IgD-negative memory B cell (primary cell): Measurements from ENCODE around the gene PRSS2. TPM values are rescaled to one million over a fixed set of nuclear protein-coding genes. Genes with fewer than 3 reads are reported as not detected.

Source experiments
- H3K27ac Mint-ChIP-seq, 3 donors: one replicate each; pipeline ENCODE4 v1.8.0; 2020 to 2022; ENCODE audit warnings: mild to moderate bottlenecking in 3 of 3, mixed read lengths in 3 of 3, moderate library complexity in 1 of 3
- H3K27me3 Mint-ChIP-seq: one replicate; pipeline ENCODE4 v1.8.0; 2021; ENCODE audit warnings: mixed read lengths
- H3K36me3 Mint-ChIP-seq: one replicate; pipeline ENCODE4 v1.8.0; 2020; ENCODE audit warnings: mild to moderate bottlenecking, mixed read lengths
- H3K4me1 Mint-ChIP-seq, 3 donors: one replicate each; pipeline ENCODE4 v1.8.0; 2020 to 2022; ENCODE audit warnings: mixed read lengths in 3 of 3, mild to moderate bottlenecking in 1 of 3
- H3K4me3 Mint-ChIP-seq, 4 donors: one replicate each; pipeline ENCODE4 v1.8.0; 2020 to 2022; ENCODE audit warnings: mild to moderate bottlenecking in 4 of 4, mixed read lengths in 4 of 4, moderate library complexity in 3 of 4
- H3K9me3 Mint-ChIP-seq, 3 donors: one replicate each; pipeline ENCODE4 v1.8.0; 2020 to 2021; ENCODE audit warnings: mixed read lengths in 3 of 3, mild to moderate bottlenecking in 1 of 3
- polyA plus RNA-seq: library from polyadenylated mRNA; unstranded; fragments of 300-500 nt; fragmentation: Illumina TruSeq; gene quantifications from one replicate; pipeline ENCODE4 v1.2.3, GENCODE V29; 2021

The PRSS2 gene
- polyA plus RNA-seq, 1 donor from 2014 or later: not detected

DNA sequence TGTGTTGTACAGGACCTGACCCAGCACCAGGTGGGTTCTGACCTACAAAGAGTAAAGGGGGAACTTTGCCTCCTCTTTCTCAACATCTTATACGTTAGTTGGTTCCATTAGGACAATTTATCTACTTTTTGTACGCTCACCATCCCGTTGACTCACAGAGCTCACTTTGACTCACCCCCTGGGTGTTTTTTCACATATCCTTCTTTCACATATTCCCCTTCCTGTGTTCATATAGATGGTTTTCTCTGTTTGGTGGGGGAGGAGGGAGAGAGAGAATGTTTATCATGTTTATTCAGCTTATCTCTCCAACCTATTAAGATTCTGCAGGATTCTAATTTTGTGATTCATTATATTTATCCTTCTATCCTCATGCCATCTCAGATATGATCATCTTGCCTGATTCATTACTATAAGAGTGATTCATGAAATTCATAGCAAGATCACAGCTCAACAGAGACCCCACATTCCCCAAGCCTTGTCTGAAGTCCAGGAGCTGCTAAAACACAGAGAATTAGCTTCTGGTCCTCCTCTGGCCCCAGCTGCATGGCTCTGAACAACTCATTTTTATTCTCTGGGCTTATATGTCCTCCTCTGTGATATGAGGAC lies 37.2 kb downstream of the PRSS2 start:
- Mint-ChIP-seq H3K4me1 (peaks cover 80 to 93% (median 92%) of the 10 kb centered on the region in 3 donors), H3K4me3 (peak overlapping the region in 3 of 4 donors; percentile 81 to 90 (median 81)), H3K27me3 (peaks cover 3% of the 10 kb centered on the region), H3K27ac (peak overlapping the region; percentile 97 to 100 (median 97)), H3K9me3 (peaks cover 0 to 2% (median 0%) of the 10 kb centered on the region in 3 donors), H3K36me3 (peaks cover 6% of the 10 kb centered on the region)

GRCh38 chr7:142808461-142808801 lies 37.7 kb downstream of the PRSS2 start:
- peaks cover 4% of the 10 kb centered on the region for H3K36me3 Mint-ChIP-seq
- H3K27me3 Mint-ChIP-seq: peaks cover 3% of the 10 kb centered on the region
- H3K9me3 Mint-ChIP-seq: peaks cover 0 to 2% (median 0%) of the 10 kb centered on the region in 3 donors
- H3K4me1 Mint-ChIP-seq: peaks cover 82 to 93% (median 90%) of the 10 kb centered on the region in 3 donors
- peak overlapping the region; percentile 97 to 100 (median 97) for H3K27ac Mint-ChIP-seq
- peak overlapping the region in 3 of 4 donors; percentile 81 to 90 (median 81) for H3K4me3 Mint-ChIP-seq

GRCh38 chr7:142808802-142809583 lies 38.2 kb downstream of the PRSS2 start:
- H3K4me1 Mint-ChIP-seq: peaks cover 85 to 92% (median 91%) of the 10 kb centered on the region in 3 donors
- H3K36me3 Mint-ChIP-seq: peaks cover 3% of the 10 kb centered on the region
- H3K27me3 Mint-ChIP-seq: peaks cover 3% of the 10 kb centered on the region
- H3K4me3 Mint-ChIP-seq: peak overlapping the region; percentile 59 to 90 (median 81)
- peaks cover 0 to 2% (median 0%) of the 10 kb centered on the region in 3 donors for H3K9me3 Mint-ChIP-seq
- peak overlapping the region; percentile 97 to 100 (median 97) for H3K27ac Mint-ChIP-seq

GRCh38 chr7:142809671-142810070 lies 38.9 kb downstream of the PRSS2 start:
- peak overlapping the region; percentile 59 to 90 (median 81) for H3K4me3 Mint-ChIP-seq
- H3K27ac Mint-ChIP-seq: peak overlapping the region; percentile 97 to 100 (median 97)
- peaks cover 2% of the 10 kb centered on the region for H3K27me3 Mint-ChIP-seq
- peaks cover 3% of the 10 kb centered on the region for H3K36me3 Mint-ChIP-seq
- peaks cover 84 to 91% (median 91%) of the 10 kb centered on the region in 3 donors for H3K4me1 Mint-ChIP-seq
- peaks cover 0 to 1% (median 0%) of the 10 kb centered on the region in 3 donors for H3K9me3 Mint-ChIP-seq

GRCh38 chr7:142811154-142811737 lies 40.5 kb downstream of the PRSS2 start:
- Mint-ChIP-seq H3K9me3 (no peaks in the 10 kb centered on the region), H3K27me3 (peaks cover 1% of the 10 kb centered on the region), H3K4me1 (peaks cover 76 to 84% (median 77%) of the 10 kb centered on the region in 3 donors), H3K36me3 (peaks cover 3% of the 10 kb centered on the region), H3K27ac (peak overlapping the region; percentile 95 to 100 (median 97)), H3K4me3 (peak overlapping the region; percentile 14 to 81 (median 68))

DNA sequence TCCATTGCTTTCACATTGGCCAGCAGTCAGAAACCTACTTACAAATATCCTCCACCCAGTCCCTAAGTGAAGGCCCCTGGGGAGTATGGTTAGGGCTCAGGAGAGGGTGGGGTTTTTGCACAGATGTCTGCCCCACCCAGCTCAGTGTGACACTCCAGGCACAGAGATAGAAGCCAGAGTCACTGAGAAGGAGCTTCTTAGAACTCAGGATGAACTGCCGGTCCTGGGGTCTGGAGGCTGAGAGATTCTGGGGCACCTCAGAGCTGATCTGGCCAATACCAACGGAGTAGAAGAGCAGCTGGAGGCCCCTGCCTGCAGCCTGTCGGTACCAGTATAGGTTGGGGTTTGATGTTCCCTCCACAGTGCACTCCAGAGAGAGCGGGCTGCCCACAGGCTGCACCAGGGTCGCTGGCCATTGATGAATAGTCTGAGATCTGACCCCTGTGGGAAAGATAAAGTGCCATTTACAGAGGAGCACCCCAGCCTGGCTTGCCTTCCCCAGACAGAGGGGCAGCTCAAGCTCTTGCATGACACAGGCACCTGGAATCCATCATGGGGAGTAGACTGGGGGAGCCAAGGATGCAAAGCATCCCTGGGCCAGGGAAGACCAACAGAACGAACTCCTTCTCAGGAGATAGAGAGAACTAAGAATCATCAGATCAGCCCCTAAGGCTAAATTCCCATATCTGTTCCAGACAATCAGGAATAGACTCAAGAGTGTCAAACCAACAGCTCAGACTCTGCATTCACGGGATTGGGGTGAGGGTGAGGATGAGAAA lies 41.9 kb downstream of the PRSS2 start:
- Mint-ChIP-seq H3K9me3 (no peaks in the 10 kb centered on the region), H3K36me3 (peaks cover 9% of the 10 kb centered on the region), H3K4me1 (peaks cover 62 to 71% (median 65%) of the 10 kb centered on the region in 3 donors), H3K4me3 (peak overlapping the region; percentile 84 to 93 (median 90)), H3K27ac (peak overlapping the region; percentile 95 to 100 (median 97)), H3K27me3 (no peaks in the 10 kb centered on the region)

DNA sequence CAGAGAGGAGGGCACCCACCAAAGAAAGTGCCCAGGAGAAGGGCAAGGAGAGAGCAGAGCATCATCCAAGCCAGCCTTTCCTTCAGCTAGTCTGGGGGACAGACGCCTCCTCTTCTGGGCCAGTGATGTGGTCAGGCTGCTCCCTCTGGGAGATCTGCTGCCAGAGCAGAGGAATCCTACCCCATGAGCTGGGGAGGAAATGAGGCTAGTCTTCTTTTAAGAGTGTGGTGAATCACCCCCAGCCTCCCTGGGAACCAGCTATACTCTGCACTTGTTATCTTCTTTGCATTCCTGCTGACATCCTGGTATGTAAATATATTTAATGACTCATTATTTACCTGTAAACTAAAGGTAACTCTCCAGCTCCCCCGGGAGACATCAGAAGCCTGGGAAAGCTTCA lies 42.5 kb downstream of the PRSS2 start:
- H3K27ac Mint-ChIP-seq: peak overlapping the region; percentile 95 to 100 (median 97)

GRCh38 chr7:142813699-142814098 lies 42.9 kb downstream of the PRSS2 start:
- Mint-ChIP-seq H3K36me3 (peaks cover 12% of the 10 kb centered on the region), H3K27ac (peak overlapping the region in 2 of 3 donors; percentile 95 to 97), H3K4me1 (peaks cover 52 to 62% (median 54%) of the 10 kb centered on the region in 3 donors), H3K9me3 (no peaks in the 10 kb centered on the region), H3K4me3 (peak overlapping the region; percentile 84 to 93 (median 90)), H3K27me3 (peaks cover under 1% of the 10 kb centered on the region)

More for the DNA sequence above, 42.5 kb downstream of the PRSS2 start:
- Mint-ChIP-seq H3K27me3 (no peaks in the 10 kb centered on the region), H3K9me3 (no peaks in the 10 kb centered on the region), H3K4me1 (peaks cover 56 to 65% (median 59%) of the 10 kb centered on the region in 3 donors), H3K4me3 (peak overlapping the region; percentile 84 to 93 (median 90)), H3K36me3 (peaks cover 10% of the 10 kb centered on the region)

GRCh38 chr7:142814451-142814850 lies 43.7 kb downstream of the PRSS2 start:
- peaks cover 44 to 59% (median 46%) of the 10 kb centered on the region in 3 donors for H3K4me1 Mint-ChIP-seq

GRCh38 chr7:142815134-142815533 lies 44.4 kb downstream of the PRSS2 start:
- Mint-ChIP-seq H3K36me3 (peaks cover 12% of the 10 kb centered on the region), H3K9me3 (peaks cover 0 to 3% (median 1%) of the 10 kb centered on the region in 3 donors), H3K27me3 (peaks cover 2% of the 10 kb centered on the region), H3K4me3 (peak overlapping the region in 2 of 4 donors; percentile 18 to 61), H3K27ac (no peak overlapping the region), H3K4me1 (peaks cover 39 to 52% (median 40%) of the 10 kb centered on the region in 3 donors)

More at GRCh38 chr7:142814451-142814850, 43.7 kb downstream of the PRSS2 start:
- Mint-ChIP-seq H3K27ac (peak overlapping the region in 2 of 3 donors; percentile 14 to 60), H3K36me3 (peaks cover 12% of the 10 kb centered on the region), H3K9me3 (peaks cover 0 to under 1% (median 0%) of the 10 kb centered on the region in 3 donors), H3K4me3 (peak overlapping the region in 3 of 4 donors; percentile 39 to 84 (median 73)), H3K27me3 (peaks cover 2% of the 10 kb centered on the region)

DNA sequence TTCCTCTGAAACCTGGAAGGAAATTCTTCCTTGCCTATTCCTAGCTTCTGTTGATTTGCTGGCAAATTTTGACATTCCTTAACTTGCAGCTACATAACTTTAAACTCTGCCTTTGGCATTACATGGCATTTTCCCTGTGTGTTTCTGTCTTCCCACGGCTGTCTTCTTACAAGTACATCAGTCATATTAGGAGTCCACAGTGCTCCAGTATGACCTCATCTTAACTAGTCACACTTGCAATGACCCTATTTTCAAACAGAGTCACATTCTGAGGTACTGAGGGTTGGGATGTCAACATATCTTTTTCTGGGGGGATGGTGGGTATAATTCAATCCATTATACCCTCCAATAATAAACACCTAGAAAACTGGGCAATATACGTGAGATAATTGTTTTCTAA lies 46.7 kb downstream of the PRSS2 start:
- peaks cover 14% of the 10 kb centered on the region for H3K36me3 Mint-ChIP-seq
- H3K4me3 Mint-ChIP-seq: no peak overlapping the region
- H3K4me1 Mint-ChIP-seq: peaks cover 21 to 35% (median 26%) of the 10 kb centered on the region in 3 donors
- H3K27ac Mint-ChIP-seq: no peak overlapping the region
- H3K27me3 Mint-ChIP-seq: peaks cover 4% of the 10 kb centered on the region
- H3K9me3 Mint-ChIP-seq: peaks cover 0 to 20% (median 10%) of the 10 kb centered on the region in 3 donors

DNA sequence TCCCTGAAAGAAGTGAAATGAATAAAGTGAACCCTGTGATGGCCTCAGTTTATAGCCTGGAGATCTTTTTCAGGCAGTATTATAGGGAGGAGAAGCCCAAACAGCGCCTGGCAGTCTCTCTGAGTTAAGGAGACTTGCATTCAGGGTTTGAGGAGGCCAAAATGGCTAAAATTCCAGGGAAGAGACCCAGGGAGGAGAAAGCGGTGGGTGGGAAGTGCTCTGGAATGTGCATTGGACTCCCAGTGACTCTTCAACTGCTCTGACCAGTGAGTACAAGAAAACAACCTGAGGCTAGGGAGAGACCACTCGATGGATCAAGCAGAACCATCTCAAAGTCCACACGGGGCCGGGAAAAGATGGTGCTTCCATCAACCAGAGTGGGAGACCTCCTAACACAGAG lies 48.8 kb downstream of the PRSS2 start:
- Mint-ChIP-seq H3K4me1 (peaks cover 4 to 17% (median 9%) of the 10 kb centered on the region in 3 donors), H3K4me3 (no peak overlapping the region), H3K27ac (no peak overlapping the region), H3K9me3 (peaks cover 2 to 26% (median 15%) of the 10 kb centered on the region in 3 donors), H3K36me3 (peaks cover 14% of the 10 kb centered on the region), H3K27me3 (peaks cover 4% of the 10 kb centered on the region)

DNA sequence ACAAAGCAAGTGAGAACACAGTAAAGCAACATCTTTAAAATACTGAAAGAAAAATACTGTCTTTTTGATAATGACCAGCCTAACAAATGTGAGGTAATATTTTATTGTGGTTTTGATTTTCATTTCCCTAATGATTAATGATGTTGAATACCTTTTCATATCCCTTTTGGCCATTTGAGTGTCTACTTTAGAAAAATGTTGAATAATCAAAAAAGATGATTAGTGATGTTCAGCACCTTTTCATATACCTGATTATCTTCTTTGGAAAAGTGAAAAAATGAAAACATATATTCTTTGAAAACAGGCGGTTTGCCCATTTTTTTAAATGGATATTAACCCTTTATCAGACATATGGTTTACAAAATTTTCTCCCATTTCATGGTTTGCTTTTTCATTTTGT lies 51.9 kb downstream of the PRSS2 start:
- Mint-ChIP-seq H3K4me3 (no peak overlapping the region), H3K36me3 (peaks cover 15% of the 10 kb centered on the region), H3K27ac (no peak overlapping the region), H3K9me3 (peaks cover 2 to 30% (median 21%) of the 10 kb centered on the region in 3 donors), H3K27me3 (peaks cover 4% of the 10 kb centered on the region), H3K4me1 (peaks cover 2 to 9% (median 4%) of the 10 kb centered on the region in 3 donors)
